K562 (cell line): ENCODE measurements around the gene PLA2G2C. TPM values are rescaled to one million over a fixed set of nuclear protein-coding genes. Genes with fewer than 3 reads are reported as not detected.
A peak's percentile ranks its signal among the peaks of the same experiment; 100 is the strongest.

Experiments
- ATAC-seq: fragments of 200-7000 bp; cut with Tn5 transposase; 3 replicates; pipeline ENCODE4 v1.9.1; 2020; ENCODE audit warnings: moderate library complexity
- BruUV-seq: library from RNA; stranded (reverse); fragments of 400-500 nt; replicated peaks from 2 replicates; lab custom pipeline; 2021; lab: Mats Ljungman, UMichigan
- CTCF ChIA-PET: fragments of 300-600 bp; formaldehyde crosslinking; extraction: SDS; loops from one replicate; lab custom pipeline; 2021; ENCODE audit warnings: low intra/inter-chr PET ratio; lab: Yijun Ruan, JAX
- POLR2A ChIA-PET: fragments of 300-600, 350-650 bp; sonication (Branson Sonifier 250); formaldehyde crosslinking; extraction: SDS; loops from one replicate; lab custom pipeline; 2021; ENCODE audit warnings: antibody characterized with exemption, inconsistent platforms; lab: Yijun Ruan, JAX
- DNase-seq, 4 experiments: peaks; one replicate each; pipeline versions ENCODE4 v3.0.0 to v3.0.0-alpha.2; 2011 to 2018; ENCODE audit warnings: low spot score in 3 of 4, mixed read lengths in 3 of 4; ENCODE audit errors: extremely low read depth in 1 of 4
- FAIRE-seq: peaks from 2 replicates; lab custom pipeline; 2011; peaks lifted over from hg19 to GRCh38; lab: Jason Lieb, UNC
- H2AFZ ChIP-seq: 2 replicates; pipeline ENCODE4 v1.6.0; 2011; ENCODE audit warnings: low read depth, low read length, control low read depth, inconsistent platforms
- H3K27ac ChIP-seq: fragments of 200-600 bp; 3 replicates; pipeline ENCODE4 v1.8.0; 2011; ENCODE audit warnings: low read depth, mild to moderate bottlenecking, control low read depth, inconsistent platforms, low read length, moderate library complexity, mixed read lengths; ENCODE audit errors: extremely low read depth
- H3K27me3 ChIP-seq, 2 experiments: fragments of 300-600 bp in 1 of 2; 2 replicates in 1 of 2; 3 replicates in 1 of 2; pipeline versions ENCODE4 v1.6.0 to v1.8.0; 2011; ENCODE audit warnings: inconsistent platforms in 2 of 2, low read length in 2 of 2, mild to moderate bottlenecking in 1 of 2, mixed read lengths in 1 of 2, moderate library complexity in 1 of 2; ENCODE audit not compliant: control insufficient read depth in 2 of 2, insufficient read depth in 2 of 2
- H3K36me3 ChIP-seq: fragments of 300-600 bp; 3 replicates; pipeline ENCODE4 v1.8.0; 2011; ENCODE audit warnings: mild to moderate bottlenecking, low read length, inconsistent platforms; ENCODE audit not compliant: control insufficient read depth, insufficient read depth
- H3K4me1 ChIP-seq, 2 experiments: fragments of 200-600 bp in 1 of 2; replicated peaks in 1 of 2; 2 replicates in 1 of 2; 3 replicates in 1 of 2; pipeline versions ENCODE4 v1.5.1 to v1.8.0; 2011; ENCODE audit warnings: inconsistent platforms in 2 of 2, low read length in 2 of 2, mild to moderate bottlenecking in 1 of 2, mixed read lengths in 1 of 2, moderate library complexity in 1 of 2; ENCODE audit not compliant: control insufficient read depth in 2 of 2, insufficient read depth in 2 of 2
- H3K4me2 ChIP-seq: 2 replicates; pipeline ENCODE4 v1.6.1; 2011; ENCODE audit warnings: low read length, control low read depth, inconsistent platforms, mixed read lengths; ENCODE audit not compliant: insufficient read depth
- H3K4me3 ChIP-seq: fragments of 200-600 bp; sonication (generic), shearing (Covaris generic); 2 replicates; pipeline ENCODE4 v1.5.1; 2016; ENCODE audit warnings: control low read depth, inconsistent platforms
- H3K79me2 ChIP-seq: fragments of 200-600 bp; 3 replicates; pipeline ENCODE4 v1.8.0; 2011; ENCODE audit warnings: low read length, inconsistent platforms; ENCODE audit not compliant: control insufficient read depth, insufficient read depth
- H3K9ac ChIP-seq, 2 experiments: 2 replicates each; pipeline versions ENCODE4 v1.6.0 to v1.6.1; 2011; ENCODE audit warnings: low read depth in 2 of 2, low read length in 2 of 2, control low read depth in 1 of 2, inconsistent platforms in 1 of 2, mild to moderate bottlenecking in 1 of 2, mixed read lengths in 1 of 2; ENCODE audit not compliant: insufficient read depth in 1 of 2
- H3K9me1 ChIP-seq: one replicate; pipeline ENCODE4 v1.6.0; 2011; ENCODE audit warnings: inconsistent platforms, mild to moderate bottlenecking, low read length, moderate library complexity; ENCODE audit not compliant: control insufficient read depth, insufficient read depth
- H3K9me3 ChIP-seq: replicated peaks from 2 replicates; pipeline ENCODE4 v1.5.1; 2011; ENCODE audit warnings: low read depth, low read length, inconsistent platforms; ENCODE audit not compliant: control insufficient read depth, insufficient read depth
- H4K20me1 ChIP-seq: replicated peaks from 2 replicates; pipeline ENCODE4 v1.6.1; 2011; ENCODE audit warnings: low read length, inconsistent platforms, mixed read lengths; ENCODE audit not compliant: control insufficient read depth, insufficient read depth
- ARID1B ChIP-seq: fragments of 450-650 bp; IDR thresholded peaks from 2 replicates; pipeline ENCODE4 v1.6.1; 2016; ENCODE audit warnings: antibody characterized with exemption, mild to moderate bottlenecking, inconsistent platforms
- ATF4 ChIP-seq: fragments of 450-650 bp; formaldehyde crosslinking; IDR thresholded peaks from 2 replicates; pipeline ENCODE4 v1.4.0; 2022; ENCODE audit warnings: mild to moderate bottlenecking, moderate library complexity
- ATF7 ChIP-seq: fragments of 450-650 bp; IDR thresholded peaks from 2 replicates; pipeline ENCODE4 v1.7.1; 2014; ENCODE audit warnings: mild to moderate bottlenecking, moderate library complexity
- BRD9 ChIP-seq: fragments of 450-650 bp; IDR thresholded peaks from 2 replicates; pipeline ENCODE4 v1.6.1; 2018; ENCODE audit warnings: low read depth; ENCODE audit not compliant: partially characterized antibody
- FOS ChIP-seq: IDR thresholded peaks from 3 replicates; pipeline ENCODE4 v1.6.1; 2011; ENCODE audit not compliant: insufficient read length; ENCODE audit errors: extremely low read depth
- FOSL1 ChIP-seq: fragments of 200-800 bp; sonication (Bioruptor generic); conservative IDR thresholded peaks from 2 replicates; pipeline ENCODE4 v1.6.1; 2016; ENCODE audit warnings: missing genetic modification characterization, missing compliant biosample characterization
- FOXJ2 ChIP-seq: fragments of 200-800 bp; sonication (Bioruptor generic); IDR thresholded peaks from 2 replicates; pipeline ENCODE4 v1.6.1; 2016; ENCODE audit warnings: missing genetic modification characterization, missing compliant biosample characterization
- JUN ChIP-seq, 2 experiments: sonication (generic) in 1 of 2; formaldehyde crosslinking in 1 of 2; IDR thresholded peaks; 2 replicates each; pipeline versions ENCODE4 v1.6.1 to v1.8.0; 2012 to 2022; ENCODE audit warnings: borderline replicate concordance in 2 of 2, mild to moderate bottlenecking in 2 of 2, improper control_type of control experiment in 1 of 2, low read depth in 1 of 2, low read length in 1 of 2, missing genetic modification reagents in 1 of 2
- JUND ChIP-seq, 2 experiments: IDR thresholded peaks; 2 replicates in 1 of 2; 3 replicates in 1 of 2; pipeline ENCODE4 v1.6.1; 2011; ENCODE audit warnings: borderline replicate concordance in 2 of 2, low read depth in 2 of 2, low read length in 2 of 2, improper control_type of control experiment in 1 of 2, missing biosample characterization in 1 of 2, missing genetic modification characterization in 1 of 2, missing genetic modification reagents in 1 of 2
- NFE2 ChIP-seq: IDR thresholded peaks from 2 replicates; pipeline ENCODE4 v1.6.1; 2014; ENCODE audit warnings: antibody characterized with exemption, low read depth
- NFIC ChIP-seq: fragments of 450-650 bp; IDR thresholded peaks from 2 replicates; pipeline ENCODE4 v1.6.1; 2017; ENCODE audit warnings: mild to moderate bottlenecking, inconsistent platforms
- POLR3A ChIP-seq: IDR thresholded peaks from 2 replicates; pipeline ENCODE4 v1.6.1; 2011; ENCODE audit warnings: borderline replicate concordance, mild to moderate bottlenecking, moderate library complexity; ENCODE audit not compliant: insufficient read length, insufficient read depth; ENCODE audit errors: extremely low read depth
- RAD21 ChIP-seq, 2 experiments: fragments of 250-450 bp in 1 of 2; fragments of 450-650 bp in 1 of 2; sonication (Bioruptor Pico) in 1 of 2; formaldehyde crosslinking in 1 of 2; IDR thresholded peaks in 1 of 2; conservative IDR thresholded peaks in 1 of 2; 2 replicates each; pipeline versions ENCODE4 v1.4.0 to v1.8.0; 2020 to 2022; ENCODE audit warnings: mild to moderate bottlenecking in 2 of 2, moderate library complexity in 1 of 2
- SMAD1 ChIP-seq: fragments of 150-350 bp; IDR thresholded peaks from 2 replicates; pipeline ENCODE4 v1.6.1; 2014; ENCODE audit warnings: low read length, low read depth; ENCODE audit not compliant: partially characterized antibody
- SMARCE1 ChIP-seq: fragments of 450-650 bp; IDR thresholded peaks from 2 replicates; pipeline ENCODE4 v1.7.1; 2016; ENCODE audit warnings: mild to moderate bottlenecking
- ZBTB17 ChIP-seq: fragments of 450-650 bp; formaldehyde crosslinking; IDR thresholded peaks from 2 replicates; pipeline ENCODE4 v1.4.0; 2020; ENCODE audit warnings: mild to moderate bottlenecking
- ZFP36 ChIP-seq: fragments of 150-350 bp; IDR thresholded peaks from 2 replicates; pipeline ENCODE4 v1.6.1; 2018; ENCODE audit warnings: low read length, low read depth; ENCODE audit not compliant: partially characterized antibody
- ZNF740 ChIP-seq, 3 experiments: fragments of 200-800 bp in 1 of 3; sonication (Bioruptor generic) in 1 of 3; sonication (generic) in 1 of 3; formaldehyde crosslinking in 1 of 3; IDR thresholded peaks; 2 replicates each; pipeline versions ENCODE4 v1.6.1 to v1.8.0; 2016 to 2022; ENCODE audit warnings: mild to moderate bottlenecking in 2 of 3, missing compliant biosample characterization in 2 of 3, missing genetic modification characterization in 2 of 3, missing genetic modification reagents in 1 of 3
- ZNF75A ChIP-seq: fragments of 450-650 bp; formaldehyde crosslinking; IDR thresholded peaks from 2 replicates; pipeline ENCODE4 v1.4.0; 2020; ENCODE audit warnings: mild to moderate bottlenecking
- WGBS: fragments of 100-300 bp; shearing (Covaris generic); methylation state at CpG from one replicate; pipeline ENCODE4 v1.1.6; 2016; ENCODE audit warnings: low coverage, mixed read lengths; ENCODE audit not compliant: insufficient coverage; ENCODE audit errors: missing lambda C conversion rate; 5-methylcytosine and 5-hydroxymethylcytosine counted together
- in situ Hi-C: fragments of 300-500 bp; cut with MboI; formaldehyde crosslinking; loops from 4 replicates; pipeline ENCODE4 v1.15.0; 2018; ENCODE audit warnings: inconsistent platforms, mixed read lengths
- intact Hi-C: fragments of 100-400 bp; cut with micrococcal nuclease; formaldehyde crosslinking; loops from 2 replicates; pipeline ENCODE4 v1.14.2; 2022
- polyA plus RNA-seq, 8 experiments: library from polyadenylated mRNA; depleted of rRNA in 4 of 8; stranded (reverse) in 5 of 8; unstranded in 3 of 8; fragments of >200 nt; fragmentation: Nextera tagmentation in 2 of 8; fragmentation: Illumina TruSeq in 1 of 8; extraction: Ambion mirVana in 2 of 8; extraction: Trizol in 1 of 8; gene quantifications; 2 replicates each; pipeline versions ENCODE4 v1.2.1 to v1.2.3, GENCODE V29; 2011 to 2014; ENCODE audit warnings: inconsistent platforms in 1 of 8, missing spikeins in 1 of 8
- total RNA-seq, 7 experiments: library from RNA; depleted of rRNA in 6 of 7; stranded (reverse); fragments of >200 nt in 6 of 7; fragmentation: Illumina TruSeq in 2 of 7; extraction: Trizol in 2 of 7; gene quantifications; 2 replicates each; pipeline versions ENCODE4 v1.2.1 to v1.2.3, GENCODE V29; 2011 to 2021; ENCODE audit warnings: low replicate concordance in 1 of 7

The PLA2G2C gene
- total and polyA plus RNA-seq, 9 of the 15 experiments (the other 6 are each of a cell fraction or from before 2014, with no cell fraction given): 0.14 to 0.49 (median 0.21) TPM

- FAIRE-seq: peak; percentile 73
- in situ Hi-C loops: no loop called here
- Histone ChIP-seq H3K4me1 (peaks cover 10 to 12% of the 10 kb centered on the region in 2 experiments; a peak in 4 of 5 replicates), H3K27me3 (peaks cover 22 to 37% of the 10 kb centered on the region in 2 experiments; a peak in 4 of 5 replicates), H3K9ac (no peak overlapping the region), H4K20me1 (no peaks in the 10 kb centered on the region), H3K9me1 (no peaks in the 10 kb centered on the region), H3K79me2 (no peaks in the 10 kb centered on the region), H3K4me2 (peak overlapping the region; percentile 4; the same call in 1 of the 2 replicates), H3K9me3 (no peaks in the 10 kb centered on the region), H3K4me3 (no peak overlapping the region), H3K36me3 (no peaks in the 10 kb centered on the region), H3K27ac (no peak overlapping the region), H2AFZ (no peak overlapping the region)
- intact Hi-C loops: no loop called here
- ChIA-PET CTCF (no interaction called here), POLR2A (interaction anchor here (0.8 to 0.9 kb wide), 2 partner anchors 9 to 260 kb away, joined by 4 to 7 read pairs; no protein-coding TSS in a partner anchor)
- DNase-seq: peak; percentile 31 to 67 (median 50)
- 3% methylated on average over 7 of the region's 7 CpGs for WGBS
- no TSS peak for BruUV-seq
- peak; percentile 87 for ATAC-seq
- peak; percentile 46 for TF ChIP-seq FOS
- peak; percentile 58; the same call in 1 of the 2 replicates for TF ChIP-seq FOXJ2 (tag)
- 0 out of 2 replicates have a peak, but pooled peaks have one; percentile 19 for TF ChIP-seq SMARCE1
- TF ChIP-seq NFIC: peak; percentile 85
- TF ChIP-seq POLR3A: no peak
- no peak for TF ChIP-seq RAD21 (CRISPR knock-in tag; conservative IDR thresholded peaks at IDR 0.05 in 1 of 2, IDR thresholded peaks at IDR 0.05 in 1 of 2)
- TF ChIP-seq NFE2: peak; percentile 63; the same call in 1 of the 2 replicates
- TF ChIP-seq ZNF75A (CRISPR knock-in tag): no peak
- no peak for TF ChIP-seq ATF4 (CRISPR knock-in tag)
- TF ChIP-seq JUND (IDR thresholded peaks at IDR 0.05; ENCODE audit: borderline replicate concordance, low read depth, low read length): peak; percentile 91
- TF ChIP-seq JUND (tag; IDR thresholded peaks at IDR 0.05; ENCODE audit: borderline replicate concordance, low read depth, low read length): peak; percentile 92; the same call in 2 of the 3 replicates
- 0 out of 2 replicates have a peak, but pooled peaks have one; percentile 20 for TF ChIP-seq ATF7
- TF ChIP-seq SMAD1: no peak
- peak; percentile 65 for TF ChIP-seq ZFP36
- peak; percentile 42; the same call in 1 of the 2 replicates for TF ChIP-seq ARID1B
- TF ChIP-seq JUN (IDR thresholded peaks at IDR 0.05; ENCODE audit: borderline replicate concordance, low read depth, low read length): peak; percentile 65; the same call in 1 of the 2 replicates
- no peak for TF ChIP-seq JUN (CRISPR knock-in tag; IDR thresholded peaks at IDR 0.05; ENCODE audit: borderline replicate concordance)
- no peak for TF ChIP-seq ZBTB17 (CRISPR knock-in tag)
- peak; percentile 95 for TF ChIP-seq FOSL1 (tag)
- peak; percentile 94 for TF ChIP-seq ZNF740 (CRISPR knock-in tag; IDR thresholded peaks at IDR 0.05)
- peak in 1 of 2 experiments; percentile 56; a peak in 1 of 4 replicates for TF ChIP-seq ZNF740 (tag; IDR thresholded peaks at IDR 0.05)
- TF ChIP-seq BRD9: peak; percentile 81
Measured at GRCh38 chr1:20124456-20125057, 61.8 kb downstream of the PLA2G2C start.
